K562 (cell line): ENCODE results near the gene LAGE3. TPM values are rescaled to one million over a fixed set of nuclear protein-coding genes. Genes with fewer than 3 reads are reported as not detected.
A peak's percentile ranks its signal among the peaks of the same experiment; 100 is the strongest.

Experiments
- ATAC-seq: fragments of 200-7000 bp; cut with Tn5 transposase; 3 replicates; pipeline ENCODE4 v1.9.1; 2020; ENCODE audit warnings: moderate library complexity
- BruUV-seq: library from RNA; stranded (reverse); fragments of 400-500 nt; replicated peaks from 2 replicates; lab custom pipeline; 2021; lab: Mats Ljungman, UMichigan
- CTCF ChIA-PET: fragments of 300-600 bp; formaldehyde crosslinking; extraction: SDS; loops from one replicate; lab custom pipeline; 2021; ENCODE audit warnings: low intra/inter-chr PET ratio; lab: Yijun Ruan, JAX
- POLR2A ChIA-PET: fragments of 300-600, 350-650 bp; sonication (Branson Sonifier 250); formaldehyde crosslinking; extraction: SDS; loops from one replicate; lab custom pipeline; 2021; ENCODE audit warnings: antibody characterized with exemption, inconsistent platforms; lab: Yijun Ruan, JAX
- DNase-seq, 4 experiments: peaks; one replicate each; pipeline versions ENCODE4 v3.0.0 to v3.0.0-alpha.2; 2011 to 2018; ENCODE audit warnings: low spot score in 3 of 4, mixed read lengths in 3 of 4; ENCODE audit errors: extremely low read depth in 1 of 4
- FAIRE-seq: peaks from 2 replicates; lab custom pipeline; 2011; peaks lifted over from hg19 to GRCh38; lab: Jason Lieb, UNC
- H2AFZ ChIP-seq: 2 replicates; pipeline ENCODE4 v1.6.0; 2011; ENCODE audit warnings: low read depth, low read length, control low read depth, inconsistent platforms
- H3K27ac ChIP-seq: fragments of 200-600 bp; 3 replicates; pipeline ENCODE4 v1.8.0; 2011; ENCODE audit warnings: low read depth, mild to moderate bottlenecking, control low read depth, inconsistent platforms, low read length, moderate library complexity, mixed read lengths; ENCODE audit errors: extremely low read depth
- H3K27me3 ChIP-seq, 2 experiments: fragments of 300-600 bp in 1 of 2; 2 replicates in 1 of 2; 3 replicates in 1 of 2; pipeline versions ENCODE4 v1.6.0 to v1.8.0; 2011; ENCODE audit warnings: inconsistent platforms in 2 of 2, low read length in 2 of 2, mild to moderate bottlenecking in 1 of 2, mixed read lengths in 1 of 2, moderate library complexity in 1 of 2; ENCODE audit not compliant: control insufficient read depth in 2 of 2, insufficient read depth in 2 of 2
- H3K36me3 ChIP-seq: fragments of 300-600 bp; 3 replicates; pipeline ENCODE4 v1.8.0; 2011; ENCODE audit warnings: mild to moderate bottlenecking, low read length, inconsistent platforms; ENCODE audit not compliant: control insufficient read depth, insufficient read depth
- H3K4me1 ChIP-seq, 2 experiments: fragments of 200-600 bp in 1 of 2; replicated peaks in 1 of 2; 2 replicates in 1 of 2; 3 replicates in 1 of 2; pipeline versions ENCODE4 v1.5.1 to v1.8.0; 2011; ENCODE audit warnings: inconsistent platforms in 2 of 2, low read length in 2 of 2, mild to moderate bottlenecking in 1 of 2, mixed read lengths in 1 of 2, moderate library complexity in 1 of 2; ENCODE audit not compliant: control insufficient read depth in 2 of 2, insufficient read depth in 2 of 2
- H3K4me2 ChIP-seq: 2 replicates; pipeline ENCODE4 v1.6.1; 2011; ENCODE audit warnings: low read length, control low read depth, inconsistent platforms, mixed read lengths; ENCODE audit not compliant: insufficient read depth
- H3K4me3 ChIP-seq: fragments of 200-600 bp; sonication (generic), shearing (Covaris generic); 2 replicates; pipeline ENCODE4 v1.5.1; 2016; ENCODE audit warnings: control low read depth, inconsistent platforms
- H3K79me2 ChIP-seq: fragments of 200-600 bp; 3 replicates; pipeline ENCODE4 v1.8.0; 2011; ENCODE audit warnings: low read length, inconsistent platforms; ENCODE audit not compliant: control insufficient read depth, insufficient read depth
- H3K9ac ChIP-seq, 2 experiments: 2 replicates each; pipeline versions ENCODE4 v1.6.0 to v1.6.1; 2011; ENCODE audit warnings: low read depth in 2 of 2, low read length in 2 of 2, control low read depth in 1 of 2, inconsistent platforms in 1 of 2, mild to moderate bottlenecking in 1 of 2, mixed read lengths in 1 of 2; ENCODE audit not compliant: insufficient read depth in 1 of 2
- H3K9me1 ChIP-seq: one replicate; pipeline ENCODE4 v1.6.0; 2011; ENCODE audit warnings: inconsistent platforms, mild to moderate bottlenecking, low read length, moderate library complexity; ENCODE audit not compliant: control insufficient read depth, insufficient read depth
- H3K9me3 ChIP-seq: replicated peaks from 2 replicates; pipeline ENCODE4 v1.5.1; 2011; ENCODE audit warnings: low read depth, low read length, inconsistent platforms; ENCODE audit not compliant: control insufficient read depth, insufficient read depth
- H4K20me1 ChIP-seq: replicated peaks from 2 replicates; pipeline ENCODE4 v1.6.1; 2011; ENCODE audit warnings: low read length, inconsistent platforms, mixed read lengths; ENCODE audit not compliant: control insufficient read depth, insufficient read depth
- JUND ChIP-seq, 2 experiments: IDR thresholded peaks; 2 replicates in 1 of 2; 3 replicates in 1 of 2; pipeline ENCODE4 v1.6.1; 2011; ENCODE audit warnings: borderline replicate concordance in 2 of 2, low read depth in 2 of 2, low read length in 2 of 2, improper control_type of control experiment in 1 of 2, missing biosample characterization in 1 of 2, missing genetic modification characterization in 1 of 2, missing genetic modification reagents in 1 of 2
- POLR2G ChIP-seq: fragments of 200-400 bp; formaldehyde crosslinking; IDR thresholded peaks from 2 replicates; pipeline ENCODE4 v1.6.1; 2017; ENCODE audit warnings: low read depth, mild to moderate bottlenecking, antibody characterized with exemption, low read length, moderate library complexity
- WGBS: fragments of 100-300 bp; shearing (Covaris generic); methylation state at CpG from one replicate; pipeline ENCODE4 v1.1.6; 2016; ENCODE audit warnings: low coverage, mixed read lengths; ENCODE audit not compliant: insufficient coverage; ENCODE audit errors: missing lambda C conversion rate; 5-methylcytosine and 5-hydroxymethylcytosine counted together
- in situ Hi-C: fragments of 300-500 bp; cut with MboI; formaldehyde crosslinking; loops from 4 replicates; pipeline ENCODE4 v1.15.0; 2018; ENCODE audit warnings: inconsistent platforms, mixed read lengths
- intact Hi-C: fragments of 100-400 bp; cut with micrococcal nuclease; formaldehyde crosslinking; loops from 2 replicates; pipeline ENCODE4 v1.14.2; 2022
- polyA plus RNA-seq, 8 experiments: library from polyadenylated mRNA; depleted of rRNA in 4 of 8; stranded (reverse) in 5 of 8; unstranded in 3 of 8; fragments of >200 nt; fragmentation: Nextera tagmentation in 2 of 8; fragmentation: Illumina TruSeq in 1 of 8; extraction: Ambion mirVana in 2 of 8; extraction: Trizol in 1 of 8; gene quantifications; 2 replicates each; pipeline versions ENCODE4 v1.2.1 to v1.2.3, GENCODE V29; 2011 to 2014; ENCODE audit warnings: inconsistent platforms in 1 of 8, missing spikeins in 1 of 8
- total RNA-seq, 7 experiments: library from RNA; depleted of rRNA in 6 of 7; stranded (reverse); fragments of >200 nt in 6 of 7; fragmentation: Illumina TruSeq in 2 of 7; extraction: Trizol in 2 of 7; gene quantifications; 2 replicates each; pipeline versions ENCODE4 v1.2.1 to v1.2.3, GENCODE V29; 2011 to 2021; ENCODE audit warnings: low replicate concordance in 1 of 7

LAGE3 gene
- total and polyA plus RNA-seq, 9 of the 15 experiments (the other 6 are each of a cell fraction or from before 2014, with no cell fraction given): 28.2 to 125 (median 35.8) TPM

DNA sequence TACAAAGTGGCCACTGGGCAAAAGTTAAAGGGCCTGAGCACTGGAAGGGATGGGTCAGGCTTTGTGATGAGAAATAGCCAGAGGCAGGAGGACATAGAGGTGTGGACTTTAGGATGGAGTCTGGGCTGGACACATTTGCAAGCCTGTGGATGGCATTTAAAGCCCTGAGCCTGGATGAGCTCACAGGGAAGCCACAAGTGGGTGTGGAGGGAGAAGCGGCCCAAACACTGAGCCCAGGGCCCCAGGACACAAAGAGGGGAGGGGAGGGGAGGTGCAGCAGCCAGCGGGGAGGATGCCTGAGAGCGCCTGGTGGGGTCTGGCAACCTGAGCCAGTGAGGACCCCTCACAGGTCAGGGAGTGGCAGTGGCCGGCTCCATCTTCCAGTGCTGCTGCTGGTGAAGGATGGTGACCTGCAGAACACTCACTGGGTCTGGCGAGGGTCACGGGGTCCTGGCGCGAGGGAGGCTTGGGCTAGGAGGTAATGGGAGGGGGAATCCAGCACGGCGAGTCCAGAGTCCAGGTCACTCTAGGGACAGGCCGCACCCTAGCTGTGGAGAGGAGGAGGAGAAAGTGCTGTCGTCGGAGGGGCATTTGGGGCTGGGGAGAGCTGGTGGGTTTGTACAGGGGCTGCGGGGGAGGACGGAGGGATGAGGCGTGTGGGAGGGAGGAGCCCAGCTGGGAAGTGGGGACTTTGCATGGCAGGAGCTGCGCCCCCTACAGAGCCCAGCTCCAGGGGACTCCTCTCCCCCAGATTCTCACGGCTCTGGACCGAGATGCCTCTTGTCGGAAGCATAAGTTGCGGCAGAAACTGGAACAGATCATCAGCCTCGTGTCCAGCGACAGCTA, 7.0 kb downstream of the LAGE3 start:
- intact Hi-C loops: no loop called here
- Histone ChIP-seq H3K4me2 (no peak overlapping the region), H4K20me1 (no peaks in the 10 kb centered on the region), H3K4me1 (peaks cover under 1 to 10% of the 10 kb centered on the region in 2 experiments; a peak in 3 of 5 replicates), H3K9me1 (no peaks in the 10 kb centered on the region), H3K79me2 (no peaks in the 10 kb centered on the region), H3K27ac (no peak overlapping the region), H3K9me3 (no peaks in the 10 kb centered on the region), H3K4me3 (no peak overlapping the region), H2AFZ (no peak overlapping the region), H3K9ac (peak overlapping the region in 1 of 2 experiments; percentile 26; a peak in 1 of 4 replicates), H3K36me3 (peaks cover 51% of the 10 kb centered on the region; the same call in 2 of the 3 replicates), H3K27me3 (no peaks in the 10 kb centered on the region)
- ChIA-PET POLR2A (interaction anchor here (0.6 to 0.7 kb wide), 2 partner anchors 12 to 71 kb away, joined by 3 to 4 read pairs; no protein-coding TSS in a partner anchor), CTCF (interaction anchor here (0.7 kb wide), 1 partner anchor 62 kb away, joined by 4 read pairs; no protein-coding TSS in a partner anchor)
- 81% methylated on average over 12 of the region's 23 CpGs for WGBS
- in situ Hi-C loops: no loop called here
- no peak for DNase-seq
- FAIRE-seq: no peak
- no TSS peak for BruUV-seq
- no peak for ATAC-seq
- TF ChIP-seq POLR2G: peak; percentile 24; the same call in 1 of the 2 replicates
- no peak for TF ChIP-seq JUND (IDR thresholded peaks at IDR 0.05; ENCODE audit: borderline replicate concordance, low read depth, low read length)
- no peak for TF ChIP-seq JUND (tag; IDR thresholded peaks at IDR 0.05; ENCODE audit: borderline replicate concordance, low read depth, low read length)
